Mesendoderm (in vitro differentiated cells): ENCODE measurements around the gene NUTM2G.
A peak's percentile ranks its signal among the peaks of the same experiment; 100 is the strongest.
"Not testable (repeated sequence)": the region's sequence is repeated elsewhere in the genome, so short reads cannot be mapped to it uniquely, and the experiment has no call there.

ENCODE experiments used
- DNase-seq: peaks from one replicate; pipeline ENCODE4 v3.0.0; 2013
- H2AK5ac ChIP-seq: 2 replicates; pipeline ENCODE4 v1.6.1; 2013; ENCODE audit warnings: low read length, inconsistent platforms
- H2BK120ac ChIP-seq: 2 replicates; pipeline ENCODE4 v1.6.1; 2013; ENCODE audit warnings: low read depth, mild to moderate bottlenecking, low read length, moderate library complexity, mixed read lengths
- H2BK15ac ChIP-seq: replicated peaks from 2 replicates; pipeline ENCODE4 v1.6.1; 2013; ENCODE audit warnings: low read depth, mild to moderate bottlenecking, moderate library complexity
- H2BK5ac ChIP-seq: 2 replicates; pipeline ENCODE4 v1.6.1; 2013; ENCODE audit warnings: low read length, inconsistent platforms
- H3K18ac ChIP-seq: 2 replicates; pipeline ENCODE4 v1.6.1; 2013; ENCODE audit warnings: mild to moderate bottlenecking, low read length, mixed read lengths
- H3K23ac ChIP-seq: one replicate; pipeline ENCODE4 v1.6.1; 2013; ENCODE audit warnings: low read length
- H3K27ac ChIP-seq: 2 replicates; pipeline ENCODE4 v1.5.1; 2013; ENCODE audit warnings: low read depth, mild to moderate bottlenecking, inconsistent platforms, low read length, moderate library complexity
- H3K27me3 ChIP-seq: 2 replicates; pipeline ENCODE4 v1.6.1; 2013; ENCODE audit warnings: low read length, control low read depth, mild to moderate bottlenecking, inconsistent platforms; ENCODE audit not compliant: insufficient read depth, poor library complexity
- H3K36me3 ChIP-seq: 2 replicates; pipeline ENCODE4 v1.6.1; 2013; ENCODE audit warnings: low read length, inconsistent platforms; ENCODE audit not compliant: control insufficient read depth, insufficient read depth
- H3K4ac ChIP-seq: one replicate; pipeline ENCODE4 v1.6.1; 2013; ENCODE audit warnings: low read depth, mild to moderate bottlenecking, low read length, moderate library complexity
- H3K4me1 ChIP-seq: 2 replicates; pipeline ENCODE4 v1.6.1; 2013; ENCODE audit warnings: low read depth, low read length, inconsistent platforms; ENCODE audit not compliant: control insufficient read depth
- H3K4me2 ChIP-seq: 2 replicates; pipeline ENCODE4 v1.6.1; 2013; ENCODE audit warnings: low read length
- H3K4me3 ChIP-seq: 2 replicates; pipeline ENCODE4 v1.5.1; 2013; ENCODE audit warnings: mild to moderate bottlenecking, low read length
- H3K56ac ChIP-seq: one replicate; pipeline ENCODE4 v1.6.1; 2013; ENCODE audit warnings: low read length
- H3K79me1 ChIP-seq: 2 replicates; pipeline ENCODE4 v1.6.1; 2013; ENCODE audit warnings: low read length, inconsistent platforms
- H3K79me2 ChIP-seq: 2 replicates; pipeline ENCODE4 v1.6.1; 2013; ENCODE audit warnings: mild to moderate bottlenecking, low read length; ENCODE audit not compliant: control insufficient read depth, insufficient read depth
- H3K9ac ChIP-seq: 2 replicates; pipeline ENCODE4 v1.6.1; 2013; ENCODE audit warnings: low read length, inconsistent platforms
- H4K5ac ChIP-seq: one replicate; pipeline ENCODE4 v1.6.1; 2013; ENCODE audit warnings: low read length
- H4K8ac ChIP-seq: one replicate; pipeline ENCODE4 v1.6.1; 2013; ENCODE audit warnings: low read depth, mild to moderate bottlenecking, control low read depth, low read length, moderate library complexity
- WGBS: extraction: QIAGEN DNeasy Blood & Tissue Kit; methylation state at CpG from one replicate; pipeline ENCODE4 v1.1.7; 2013; ENCODE audit warnings: low lambda C conversion rate, missing lambda C conversion rate; ENCODE audit not compliant: insufficient coverage; ENCODE audit errors: extremely low coverage; 5-methylcytosine and 5-hydroxymethylcytosine counted together

The NUTM2G gene

GRCh38 chr9:96892131-96892530, 36.5 kb upstream of the NUTM2G start:
- Histone ChIP-seq H3K4me2 (no peak overlapping the region), H4K5ac (no peak overlapping the region), H2AK5ac (no peak overlapping the region), H3K27me3 (no peaks in the 10 kb centered on the region), H2BK5ac (no peak overlapping the region), H3K36me3 (no peaks in the 10 kb centered on the region), H2BK15ac (no peak overlapping the region), H3K27ac (no peak overlapping the region), H3K4me3 (no peak overlapping the region), H2BK120ac (no peak overlapping the region), H3K4me1 (no peaks in the 10 kb centered on the region), H3K79me2 (no peaks in the 10 kb centered on the region), H3K56ac (no peak overlapping the region), H3K18ac (no peak overlapping the region), H4K8ac (no peak overlapping the region), H3K4ac (no peak overlapping the region), H3K23ac (no peak overlapping the region), H3K79me1 (no peaks in the 10 kb centered on the region), H3K9ac (no peak overlapping the region)
- no CpG with 5 or more reads among the region's 7 CpGs for WGBS
- DNase-seq, result no peak

GRCh38 chr9:96900010-96900409, 28.6 kb upstream of the NUTM2G start:
- not testable (repeated sequence) for H3K79me2 ChIP-seq, H2BK15ac ChIP-seq, H3K27me3 ChIP-seq, H3K4me3 ChIP-seq, H3K18ac ChIP-seq, DNase-seq, H3K9ac ChIP-seq, H3K79me1 ChIP-seq, H3K23ac ChIP-seq, H2AK5ac ChIP-seq, H3K27ac ChIP-seq, H2BK5ac ChIP-seq, H3K4me1 ChIP-seq, H2BK120ac ChIP-seq, H3K4ac ChIP-seq, H3K4me2 ChIP-seq, H4K8ac ChIP-seq, H3K56ac ChIP-seq, H3K36me3 ChIP-seq, H4K5ac ChIP-seq
- no CpG with 5 or more reads among the region's 2 CpGs for WGBS

GRCh38 chr9:96904947-96905722, 23.5 kb upstream of the NUTM2G start:
- not testable (repeated sequence) for H3K4me1 ChIP-seq, H4K5ac ChIP-seq, H2BK15ac ChIP-seq, H3K18ac ChIP-seq, H3K4ac ChIP-seq, H3K36me3 ChIP-seq, H3K27me3 ChIP-seq, H3K27ac ChIP-seq, H3K4me3 ChIP-seq, H2AK5ac ChIP-seq, H3K9ac ChIP-seq, H3K79me2 ChIP-seq, H2BK5ac ChIP-seq, H3K4me2 ChIP-seq, H3K79me1 ChIP-seq, H2BK120ac ChIP-seq, H3K56ac ChIP-seq, H3K23ac ChIP-seq, H4K8ac ChIP-seq
- DNase-seq, result peak; percentile 10
- no CpG with 5 or more reads among the region's 5 CpGs for WGBS

- not testable (repeated sequence) for H3K27me3 ChIP-seq, H4K5ac ChIP-seq, H3K23ac ChIP-seq, H3K79me2 ChIP-seq, H2AK5ac ChIP-seq, H3K4ac ChIP-seq, H2BK120ac ChIP-seq, H4K8ac ChIP-seq, H3K18ac ChIP-seq, H3K27ac ChIP-seq, DNase-seq, H3K79me1 ChIP-seq, H3K56ac ChIP-seq, H3K4me3 ChIP-seq, H2BK15ac ChIP-seq, H3K4me2 ChIP-seq, H3K36me3 ChIP-seq, H3K4me1 ChIP-seq, H3K9ac ChIP-seq, H2BK5ac ChIP-seq
- WGBS, result no CpG with 5 or more reads among the region's 3 CpGs
These were observed 20.2 kb upstream of the NUTM2G start for GRCh38 chr9:96908479-96908878.

GRCh38 chr9:96915539-96915938, 13.1 kb upstream of the NUTM2G start:
- H3K27ac ChIP-seq, H2BK5ac ChIP-seq, H2BK120ac ChIP-seq, H2BK15ac ChIP-seq, H3K4ac ChIP-seq, H3K27me3 ChIP-seq, H3K9ac ChIP-seq, H3K79me1 ChIP-seq, DNase-seq, H3K79me2 ChIP-seq, H3K4me1 ChIP-seq, H4K5ac ChIP-seq, H3K4me3 ChIP-seq, H3K23ac ChIP-seq, H3K36me3 ChIP-seq, H3K18ac ChIP-seq, H4K8ac ChIP-seq, H3K56ac ChIP-seq, H2AK5ac ChIP-seq, H3K4me2 ChIP-seq: not testable (repeated sequence)
- no CpG with 5 or more reads among the region's 2 CpGs for WGBS

- H2BK5ac ChIP-seq, H3K36me3 ChIP-seq, H2AK5ac ChIP-seq, H3K79me2 ChIP-seq, H2BK15ac ChIP-seq, H3K18ac ChIP-seq, H3K56ac ChIP-seq, H3K4ac ChIP-seq, H3K4me1 ChIP-seq, H3K23ac ChIP-seq, H4K8ac ChIP-seq, H3K79me1 ChIP-seq, H4K5ac ChIP-seq, H2BK120ac ChIP-seq, H3K27ac ChIP-seq, H3K4me3 ChIP-seq, H3K27me3 ChIP-seq, H3K9ac ChIP-seq, H3K4me2 ChIP-seq, DNase-seq: not testable (repeated sequence)
- WGBS, result no CpG with 5 or more reads among the region's 6 CpGs
These were observed 12.1 kb upstream of the NUTM2G start for GRCh38 chr9:96916531-96916930.
